ENCODE measurements around the gene QSER1.

QSER1 gene

GRCh38 chr11:32890843-32891656, 1.6 kb upstream of the QSER1 start:
- no peak for DNase-seq (ENCODE audit: low spot score)

DNA sequence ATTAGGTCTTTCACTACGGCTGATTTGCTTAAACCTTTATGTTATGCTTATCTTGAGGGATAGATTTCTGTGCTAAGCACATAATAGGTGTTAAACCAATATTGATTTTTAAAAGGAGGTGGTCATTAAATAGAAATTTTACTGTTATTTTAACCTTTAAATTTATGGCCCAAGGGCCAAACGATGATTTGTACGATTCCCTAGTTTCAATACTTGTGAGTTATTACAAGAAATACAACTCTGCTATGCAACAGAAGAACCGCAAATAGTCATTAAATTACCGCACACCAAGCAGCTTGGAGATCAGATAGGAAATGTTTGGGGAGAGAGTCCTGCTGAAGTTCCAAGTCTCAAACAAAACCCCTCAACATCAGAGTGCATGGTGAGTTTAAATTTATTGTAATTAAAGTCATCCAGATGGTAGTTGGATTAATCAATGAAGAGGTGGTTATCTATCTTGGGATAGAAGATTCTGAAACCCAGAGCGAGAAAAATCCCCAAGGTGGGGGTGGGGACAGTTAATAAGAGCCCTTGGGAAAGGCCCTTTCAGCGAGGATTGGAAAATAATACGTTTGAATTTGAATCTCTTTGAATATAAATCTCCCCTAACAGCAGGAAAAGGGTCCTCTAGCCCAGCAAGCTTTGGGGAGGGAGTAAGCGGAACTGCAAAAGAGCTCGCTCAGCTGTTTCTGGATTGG, 805 bp upstream of the QSER1 start:
- no peak for DNase-seq (ENCODE audit: low spot score)

- no peak for DNase-seq (ENCODE audit: low spot score)
Observed at GRCh38 chr11:32893093-32893342, 407 bp downstream of the QSER1 start.

DNA sequence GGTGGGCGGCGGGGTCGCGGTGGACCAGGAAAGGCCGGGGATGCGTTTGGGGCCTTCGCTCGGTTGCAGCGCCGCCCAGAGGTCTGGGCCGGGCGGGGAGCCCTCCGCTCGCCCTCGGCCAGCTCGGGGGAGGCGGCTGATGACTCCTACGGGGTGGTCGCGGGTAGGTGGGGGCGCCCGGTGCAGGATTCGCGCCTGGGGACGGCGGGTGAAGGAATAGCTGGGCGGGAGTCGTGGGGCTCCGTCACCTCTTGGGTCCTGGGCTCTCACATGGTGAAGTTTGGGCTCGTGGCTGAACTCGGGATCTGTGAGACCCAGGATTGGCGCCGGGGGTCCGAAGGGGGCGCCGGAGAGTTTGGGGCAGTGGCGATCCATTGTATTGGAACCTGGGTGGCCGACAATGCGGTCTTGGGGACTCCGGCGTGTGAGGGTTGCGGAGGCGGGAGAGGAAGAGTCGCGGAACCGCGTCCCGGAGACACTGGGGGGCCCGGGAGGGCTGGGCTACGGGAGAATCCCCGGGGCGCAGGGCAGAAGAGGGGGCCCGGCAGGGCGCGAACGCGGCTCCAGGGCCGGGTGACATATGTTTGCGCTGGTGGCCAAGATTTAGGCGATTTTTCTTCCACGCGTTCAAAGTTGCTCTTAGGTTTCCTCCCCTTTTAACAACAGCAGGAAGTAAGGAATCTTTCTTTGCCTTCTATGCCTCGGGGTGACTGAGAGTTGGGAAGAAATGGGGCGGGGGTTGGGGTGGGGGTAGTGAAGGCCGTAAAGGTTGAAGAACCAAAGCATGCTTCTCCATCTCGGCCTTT, 935 bp downstream of the QSER1 start:
- DNase-seq (ENCODE audit: low spot score), result no peak

- no peak for DNase-seq (ENCODE audit: low spot score)
Observed at GRCh38 chr11:32894149-32894827, 1.7 kb downstream of the QSER1 start.

GRCh38 chr11:32894921-32895320, 2.3 kb downstream of the QSER1 start:
- DNase-seq (ENCODE audit: low spot score), result no peak

- no peak for DNase-seq (ENCODE audit: low spot score)
Observed at GRCh38 chr11:32895471-32895870, 2.9 kb downstream of the QSER1 start.

GRCh38 chr11:32897103-32897502, 4.5 kb downstream of the QSER1 start:
- no peak for DNase-seq (ENCODE audit: low spot score)

DNA sequence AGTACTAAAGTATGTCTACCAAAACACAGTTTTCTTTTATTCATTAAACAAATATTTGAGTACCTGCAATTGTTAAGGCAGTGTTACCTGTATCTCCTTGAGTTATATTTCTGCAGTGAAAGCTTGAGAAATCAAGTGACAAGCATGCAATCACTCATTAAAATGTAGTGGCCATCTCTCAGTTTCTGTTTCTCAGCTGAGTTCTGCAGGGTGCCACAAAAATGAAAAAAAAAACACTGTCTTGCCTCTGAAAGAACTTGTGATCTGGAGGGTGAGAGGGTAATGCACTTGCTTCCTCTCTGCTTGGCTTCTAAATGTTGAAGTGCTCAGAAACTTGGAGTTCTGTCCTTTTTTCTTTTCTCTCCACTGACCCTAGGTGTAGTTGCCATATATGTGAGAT, 6.8 kb downstream of the QSER1 start:
- DNase-seq (ENCODE audit: low spot score), result no peak

- DNase-seq (ENCODE audit: low spot score), result no peak
Observed at GRCh38 chr11:32902089-32902665, 9.6 kb downstream of the QSER1 start.

GRCh38 chr11:32905028-32905667, 12.5 kb downstream of the QSER1 start:
- DNase-seq (ENCODE audit: low spot score), result no peak

GRCh38 chr11:32908619-32909018, 16.0 kb downstream of the QSER1 start:
- DNase-seq (ENCODE audit: low spot score), result no peak

GRCh38 chr11:32911413-32911812, 18.8 kb downstream of the QSER1 start:
- no peak for DNase-seq (ENCODE audit: low spot score)

GRCh38 chr11:32913445-32913844, 20.8 kb downstream of the QSER1 start:
- DNase-seq (ENCODE audit: low spot score), result no peak

GRCh38 chr11:32916361-32916760, 23.8 kb downstream of the QSER1 start:
- DNase-seq (ENCODE audit: low spot score), result no peak

DNA sequence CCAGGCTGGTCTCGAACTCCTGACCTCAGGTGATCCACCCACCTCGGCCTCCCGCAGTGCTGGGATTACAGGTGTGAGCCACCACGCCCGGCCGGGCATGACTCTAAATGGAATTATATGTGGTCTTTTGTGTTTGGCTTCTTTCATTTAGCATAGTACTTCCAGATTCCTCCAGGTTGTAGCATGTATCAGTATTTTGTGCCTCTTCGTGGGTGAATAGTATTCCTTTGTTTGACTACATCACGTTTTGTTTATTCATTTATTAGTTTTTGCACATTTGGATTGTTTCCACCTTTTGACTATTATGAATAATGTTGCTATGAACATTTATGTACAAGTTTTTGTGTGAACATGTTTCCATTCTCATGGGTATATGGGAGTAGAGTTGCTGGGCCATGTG, 24.4 kb downstream of the QSER1 start:
- DNase-seq (ENCODE audit: low spot score), result no peak

DNA sequence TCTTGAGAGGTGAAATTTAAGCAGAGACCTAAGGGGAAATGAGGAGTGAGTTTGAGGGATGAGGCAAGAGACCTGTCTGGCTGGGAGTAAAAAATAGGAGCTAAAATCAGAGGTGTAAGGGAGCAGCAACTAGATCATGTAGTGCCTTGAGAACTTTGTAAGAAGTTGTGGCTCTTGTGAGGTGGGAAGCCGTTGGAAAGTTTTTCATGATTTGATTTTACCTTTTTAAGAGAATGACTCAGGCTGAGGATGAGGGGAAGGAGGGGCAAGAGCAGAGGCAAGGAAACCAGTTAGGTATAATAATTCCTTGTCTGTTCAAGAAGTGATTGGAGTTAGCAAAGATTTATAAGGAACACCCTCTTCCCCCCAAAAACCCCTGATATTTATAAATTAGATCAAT, 25.8 kb downstream of the QSER1 start:
- DNase-seq (ENCODE audit: low spot score), result no peak

DNA sequence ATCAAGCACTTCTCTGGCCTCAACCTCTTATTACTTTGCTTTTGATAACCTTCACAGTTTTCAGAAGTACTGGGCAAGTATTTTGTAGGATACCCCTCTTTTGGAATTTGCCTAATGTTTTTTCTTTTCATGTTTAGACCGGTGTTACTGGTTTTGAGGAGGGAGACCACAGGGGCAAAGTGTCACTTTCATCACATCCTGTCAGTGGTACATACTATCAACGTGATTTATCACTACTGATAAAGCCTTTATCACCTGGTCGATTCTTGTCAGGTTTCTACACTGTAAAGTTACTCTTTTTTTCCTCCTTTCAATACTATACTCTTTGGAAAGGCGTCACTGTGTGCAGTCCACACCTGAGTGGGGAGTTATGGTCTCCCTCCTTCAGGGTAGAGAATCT, 26.7 kb downstream of the QSER1 start:
- no peak for DNase-seq (ENCODE audit: low spot score)

GRCh38 chr11:32920570-32920969, 28.0 kb downstream of the QSER1 start:
- DNase-seq (ENCODE audit: low spot score), result no peak

- no peak for DNase-seq (ENCODE audit: low spot score)
Observed at GRCh38 chr11:32921204-32921603, 28.6 kb downstream of the QSER1 start.

GRCh38 chr11:32931606-32932005, 39.0 kb downstream of the QSER1 start:
- DNase-seq (ENCODE audit: low spot score), result no peak

DNA sequence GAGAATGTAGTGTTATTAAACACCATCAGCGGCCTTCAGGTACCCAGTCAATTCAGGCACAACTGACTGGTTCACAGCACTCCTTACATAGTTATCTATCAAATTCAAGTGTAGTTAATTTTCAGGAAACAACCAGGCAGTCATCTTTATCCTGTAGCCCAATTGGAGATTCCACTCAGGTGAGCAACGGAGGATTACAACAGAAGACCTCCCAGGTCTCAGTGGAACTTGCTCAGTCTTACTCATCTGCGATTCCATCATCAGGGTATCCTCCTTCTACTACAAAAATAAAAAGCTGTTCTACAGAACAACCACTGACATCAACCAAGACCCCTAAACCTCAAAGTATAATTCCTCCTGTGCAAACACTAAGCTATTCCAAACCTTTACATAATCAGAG, 39.6 kb downstream of the QSER1 start:
- DNase-seq (ENCODE audit: low spot score), result no peak

All from CD4-positive, alpha-beta T cell treated with Interleukin-6 at 100 ng/mL for 8 hours (primary cell).